Gastrocnemius medialis (tissue), 4 donors: ENCODE measurements around the gene BCL2.

Experiments used
- CTCF ChIP-seq, 5 experiments: fragments of 450-650 bp in 3 of 5; fragments of 200-600 bp in 2 of 5; sonication (generic) in 2 of 5; IDR thresholded peaks in 4 of 5; conservative IDR thresholded peaks in 1 of 5; 1 replicate in 4 of 5; 2 replicates in 1 of 5; pipeline ENCODE4 v1.5.1; 2016 to 2019; ENCODE audit warnings: antibody characterized with exemption in 5 of 5, mild to moderate bottlenecking in 3 of 5, moderate library complexity in 3 of 5
- POLR2A ChIP-seq, 2 donors: fragments of 450-650 bp; IDR thresholded peaks; one replicate each; pipeline ENCODE4 v1.6.1; 2017; ENCODE audit warnings: antibody characterized with exemption in 2 of 2, mild to moderate bottlenecking in 2 of 2, moderate library complexity in 2 of 2

GRCh38 chr18:63113899-63114565 is 205.5 kb downstream of the BCL2 start:
- TF ChIP-seq POLR2A (IDR thresholded peaks at IDR 0.05) (no peak), CTCF (IDR thresholded peaks at IDR 0.05 in 4 of 5, conservative IDR thresholded peaks at IDR 0.05 in 1 of 5) (no peak)
